GM12878 (cell line): ENCODE results near the gene GNG12. TPM values are rescaled to one million over a fixed set of nuclear protein-coding genes. Genes with fewer than 3 reads are reported as not detected.

Experiments
- ATAC-seq: fragments of 200-7000 bp; cut with Tn5 transposase; 3 replicates; pipeline ENCODE4 v1.9.1; 2020; ENCODE audit warnings: mild to moderate bottlenecking, moderate library complexity
- BruUV-seq: library from RNA; stranded (reverse); fragments of 400-500 nt; replicated peaks from 2 replicates; lab custom pipeline; 2021; lab: Mats Ljungman, UMichigan
- CTCF ChIA-PET: fragments of 300-600 bp; sonication (Branson Sonifier 250); formaldehyde crosslinking; extraction: SDS; loops from one replicate; lab custom pipeline; 2021; ENCODE audit warnings: inconsistent platforms; lab: Yijun Ruan, JAX
- POLR2A ChIA-PET: fragments of 350-600 bp; formaldehyde crosslinking; extraction: SDS; loops from one replicate; lab custom pipeline; 2021; ENCODE audit warnings: inconsistent platforms; lab: Charles Lee
- RAD21 ChIA-PET: fragments of 300-600 bp; sonication (Branson Sonifier 250); formaldehyde crosslinking; loops from one replicate; lab custom pipeline; 2023; ENCODE audit warnings: antibody characterized with exemption; ENCODE audit not compliant: unreplicated experiment; lab: Charles Lee
- SMC1A ChIA-PET: fragments of 300-600 bp; sonication (Branson Sonifier 250); formaldehyde crosslinking; loops from one replicate; lab custom pipeline; 2023; ENCODE audit not compliant: unreplicated experiment, uncharacterized antibody; lab: Charles Lee
- DNase-seq: peaks from one replicate; pipeline ENCODE4 v3.0.0-alpha.2; 2011; ENCODE audit warnings: low read depth, low spot score
- FAIRE-seq: peaks from 3 replicates; lab custom pipeline; 2011; peaks lifted over from hg19 to GRCh38; lab: Jason Lieb, UNC
- H2AFZ ChIP-seq: 2 replicates; pipeline ENCODE4 v1.6.0; 2011; ENCODE audit warnings: low read depth, low read length, control low read depth; ENCODE audit not compliant: control insufficient read depth
- H3K27ac ChIP-seq: 2 replicates; pipeline ENCODE4 v1.5.1; 2011; ENCODE audit warnings: control low read depth; ENCODE audit not compliant: control insufficient read depth, insufficient read depth
- H3K27me3 ChIP-seq, 2 experiments: replicated peaks in 1 of 2; 2 replicates each; pipeline versions ENCODE4 v1.6.0 to v1.6.1; 2011; ENCODE audit warnings: low read length in 1 of 2; ENCODE audit not compliant: control insufficient read depth in 2 of 2, insufficient read depth in 2 of 2
- H3K36me3 ChIP-seq, 2 experiments: 2 replicates each; pipeline ENCODE4 v1.5.1; 2011; ENCODE audit warnings: low read length in 1 of 2; ENCODE audit not compliant: control insufficient read depth in 2 of 2, insufficient read depth in 2 of 2
- H3K4me1 ChIP-seq: 2 replicates; pipeline ENCODE4 v1.6.1; 2011; ENCODE audit warnings: mild to moderate bottlenecking, low read length, moderate library complexity, mixed read lengths; ENCODE audit not compliant: control insufficient read depth, insufficient read depth
- H3K4me2 ChIP-seq: 2 replicates; pipeline ENCODE4 v1.6.0; 2011; ENCODE audit warnings: control low read depth; ENCODE audit not compliant: control insufficient read depth, insufficient read depth
- H3K4me3 ChIP-seq: fragments of 200-600 bp; sonication (generic); 2 replicates; pipeline ENCODE4 v1.5.1; 2016
- H3K79me2 ChIP-seq: 2 replicates; pipeline ENCODE4 v1.6.0; 2011; ENCODE audit warnings: low read length; ENCODE audit not compliant: control insufficient read depth, insufficient read depth
- H3K9ac ChIP-seq: 2 replicates; pipeline ENCODE4 v1.8.0; 2011; ENCODE audit warnings: low read length, control low read depth, mixed read lengths; ENCODE audit not compliant: control insufficient read depth, insufficient read depth
- H3K9me3 ChIP-seq: replicated peaks from 3 replicates; pipeline ENCODE4 v1.5.1; 2011; ENCODE audit warnings: mild to moderate bottlenecking, low read length; ENCODE audit not compliant: control insufficient read depth, insufficient read depth
- H4K20me1 ChIP-seq: 2 replicates; pipeline ENCODE4 v1.6.0; 2011; ENCODE audit not compliant: control insufficient read depth, insufficient read depth
- BHLHE40 ChIP-seq, 2 experiments: fragments of 450-650 bp in 1 of 2; IDR thresholded peaks; 2 replicates each; pipeline ENCODE4 v1.6.1; 2011 to 2017; ENCODE audit warnings: low read depth in 2 of 2, borderline replicate concordance in 1 of 2, improper control_type of control experiment in 1 of 2, low read length in 1 of 2, mild to moderate bottlenecking in 1 of 2
- EED ChIP-seq: sonication (generic); IDR thresholded peaks from 2 replicates; pipeline ENCODE4 v1.6.1; 2016; ENCODE audit warnings: antibody characterized with exemption, low read depth
- HDGF ChIP-seq: fragments of 450-650 bp; IDR thresholded peaks from 2 replicates; pipeline ENCODE4 v1.6.1; 2016; ENCODE audit warnings: antibody characterized with exemption
- NFYA ChIP-seq: IDR thresholded peaks from 2 replicates; pipeline ENCODE4 v1.6.1; 2011; ENCODE audit warnings: low read depth, mild to moderate bottlenecking, low read length, improper control_type of control experiment, borderline replicate concordance
- POLR2A ChIP-seq: IDR thresholded peaks from 2 replicates; pipeline ENCODE4 v1.6.1; 2011; ENCODE audit warnings: low read depth, mild to moderate bottlenecking, low read length
- TCF12 ChIP-seq: IDR thresholded peaks from 2 replicates; pipeline ENCODE4 v1.6.1; 2011; ENCODE audit warnings: low read depth, mild to moderate bottlenecking, low read length
- WGBS: methylation state at CpG from one replicate; pipeline ENCODE4 v1.1.6; 2016; ENCODE audit warnings: low lambda C conversion rate; ENCODE audit not compliant: insufficient replicate concordance, insufficient coverage; ENCODE audit errors: missing lambda C conversion rate; 5-methylcytosine and 5-hydroxymethylcytosine counted together
- in situ Hi-C: fragments of 300-500 bp; cut with MboI; formaldehyde crosslinking; loops from 9 replicates; pipeline ENCODE4 v1.14.3; 2018; ENCODE audit warnings: mixed read lengths
- intact Hi-C: fragments of 100-400 bp; cut with micrococcal nuclease; formaldehyde crosslinking; loops from one replicate; pipeline ENCODE4 v1.14.2; 2022; ENCODE audit not compliant: unreplicated experiment
- polyA plus RNA-seq, 11 experiments: library from polyadenylated mRNA; depleted of rRNA in 4 of 11; unstranded in 6 of 11; stranded (reverse) in 5 of 11; fragments of >200 nt; fragmentation: Nextera tagmentation in 4 of 11; fragmentation: Illumina TruSeq in 1 of 11; extraction: Ambion mirVana in 4 of 11; extraction: Trizol in 1 of 11; gene quantifications; 1 replicate in 1 of 11; 2 replicates in 10 of 11; pipeline versions ENCODE4 v1.2.1 to v1.2.3, GENCODE V29; 2011 to 2016; ENCODE audit warnings: inconsistent platforms in 2 of 11, missing spikeins in 2 of 11, low read depth in 1 of 11
- total RNA-seq, 4 experiments: library from RNA; depleted of rRNA in 3 of 4; stranded (reverse); fragments of >200 nt in 3 of 4; fragmentation: Illumina TruSeq in 1 of 4; extraction: Trizol in 1 of 4; gene quantifications; 2 replicates each; pipeline versions ENCODE4 v1.2.1 to v1.2.3, GENCODE V29; 2013 to 2021
- TF ChIP-seq, protein P1 (sequence below): IDR thresholded peaks from 2 replicates; pipeline ENCODE4 v1.6.1; 2012; ENCODE audit warnings: low read length, inconsistent platforms
- TF ChIP-seq, protein P2 (sequence below): IDR thresholded peaks from 2 replicates; pipeline ENCODE4 v1.6.1; 2011; ENCODE audit warnings: low read depth, mild to moderate bottlenecking, low read length, moderate library complexity, borderline replicate concordance; ENCODE audit errors: extremely low read depth
- TF ChIP-seq, protein P3 (sequence below): IDR thresholded peaks from 2 replicates; pipeline ENCODE4 v1.6.1; 2012; ENCODE audit warnings: improper control_type of control experiment, low read depth, low read length; ENCODE audit not compliant: insufficient replicate concordance

Gene GNG12
- total and polyA plus RNA-seq, 10 of the 15 experiments (the other 5 are each of a cell fraction or from before 2014, with no cell fraction given) = 0.22 to 32.8 (median 0.35) TPM

DNA sequence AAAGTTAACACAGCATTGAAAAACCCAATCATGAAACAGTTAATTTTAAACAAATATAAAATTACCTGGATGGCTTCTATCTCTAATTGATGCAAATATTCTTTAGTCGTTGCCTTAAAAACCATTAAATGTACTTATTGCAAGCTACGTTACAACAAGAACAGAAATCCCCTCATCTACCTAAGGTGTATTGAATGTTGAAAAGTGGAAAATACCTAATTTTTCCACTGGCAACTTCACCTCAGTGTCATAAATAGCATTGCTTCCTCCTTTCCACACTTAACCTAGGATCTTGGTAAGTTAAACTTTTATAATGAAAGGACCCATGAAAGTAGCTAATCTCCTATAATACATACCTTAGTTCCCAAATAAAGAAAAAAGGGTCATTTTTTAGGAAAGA is 142.9 kb downstream of the GNG12 start:
- ATAC-seq (no peak), DNase-seq (no peak), FAIRE-seq (no peak)
- ChIA-PET RAD21 (interaction anchor here (0.6 to 11.0 kb wide), 5 partner anchors 23 to 256 kb away, joined by 3 to 225 read pairs (median 3); no protein-coding TSS in a partner anchor), POLR2A (interaction anchor here (0.6 to 2.2 kb wide), 4 partner anchors 15 to 357 kb away, joined by 3 to 6 read pairs (median 5); no protein-coding TSS in a partner anchor), SMC1A (interaction anchor here (0.9 to 11.4 kb wide), 12 partner anchors 9 to 173 kb away, joined by 3 to 197 read pairs (median 4); no protein-coding TSS in a partner anchor), CTCF (interaction anchor here (0.6 to 8.6 kb wide), 6 partner anchors 15 to 674 kb away, joined by 3 to 107 read pairs (median 6); no protein-coding TSS in a partner anchor)
- no peak overlapping the region for H3K9ac ChIP-seq
- 57% methylated on average over 2 of the region's 2 CpGs for WGBS
- in situ Hi-C loops = no loop called here
- H3K4me1 ChIP-seq = peaks cover 4% of the 10 kb centered on the region; the same call in 1 of the 2 replicates
- BruUV-seq = no TSS peak
- H4K20me1 ChIP-seq = no peaks in the 10 kb centered on the region
- H3K4me2 ChIP-seq = no peak overlapping the region
- no peaks in the 10 kb centered on the region; the same call in 2 of the 3 replicates for H3K9me3 ChIP-seq
- H2AFZ ChIP-seq = no peak overlapping the region
- intact Hi-C loops = no loop called here
- no peak overlapping the region for H3K4me3 ChIP-seq
- 0 out of 4 replicates have a peak, but pooled peaks cover 0 to 3% of the 10 kb centered on the region in 2 experiments for H3K36me3 ChIP-seq
- H3K79me2 ChIP-seq = peaks cover 23% of the 10 kb centered on the region
- H3K27ac ChIP-seq = no peak overlapping the region
- no peak for TF ChIP-seq BHLHE40 (IDR thresholded peaks at IDR 0.05; ENCODE audit: borderline replicate concordance in 1 of 2, low read depth in 2 of 2, low read length in 1 of 2)
- no peak for TF ChIP-seq EED
- TF ChIP-seq, protein P1, sequence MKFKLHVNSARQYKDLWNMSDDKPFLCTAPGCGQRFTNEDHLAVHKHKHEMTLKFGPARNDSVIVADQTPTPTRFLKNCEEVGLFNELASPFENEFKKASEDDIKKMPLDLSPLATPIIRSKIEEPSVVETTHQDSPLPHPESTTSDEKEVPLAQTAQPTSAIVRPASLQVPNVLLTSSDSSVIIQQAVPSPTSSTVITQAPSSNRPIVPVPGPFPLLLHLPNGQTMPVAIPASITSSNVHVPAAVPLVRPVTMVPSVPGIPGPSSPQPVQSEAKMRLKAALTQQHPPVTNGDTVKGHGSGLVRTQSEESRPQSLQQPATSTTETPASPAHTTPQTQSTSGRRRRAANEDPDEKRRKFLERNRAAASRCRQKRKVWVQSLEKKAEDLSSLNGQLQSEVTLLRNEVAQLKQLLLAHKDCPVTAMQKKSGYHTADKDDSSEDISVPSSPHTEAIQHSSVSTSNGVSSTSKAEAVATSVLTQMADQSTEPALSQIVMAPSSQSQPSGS = no peak
- TF ChIP-seq, protein P2, sequence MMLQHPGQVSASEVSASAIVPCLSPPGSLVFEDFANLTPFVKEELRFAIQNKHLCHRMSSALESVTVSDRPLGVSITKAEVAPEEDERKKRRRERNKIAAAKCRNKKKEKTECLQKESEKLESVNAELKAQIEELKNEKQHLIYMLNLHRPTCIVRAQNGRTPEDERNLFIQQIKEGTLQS = no peak
- TF ChIP-seq POLR2A = no peak
- TF ChIP-seq, protein P3, sequence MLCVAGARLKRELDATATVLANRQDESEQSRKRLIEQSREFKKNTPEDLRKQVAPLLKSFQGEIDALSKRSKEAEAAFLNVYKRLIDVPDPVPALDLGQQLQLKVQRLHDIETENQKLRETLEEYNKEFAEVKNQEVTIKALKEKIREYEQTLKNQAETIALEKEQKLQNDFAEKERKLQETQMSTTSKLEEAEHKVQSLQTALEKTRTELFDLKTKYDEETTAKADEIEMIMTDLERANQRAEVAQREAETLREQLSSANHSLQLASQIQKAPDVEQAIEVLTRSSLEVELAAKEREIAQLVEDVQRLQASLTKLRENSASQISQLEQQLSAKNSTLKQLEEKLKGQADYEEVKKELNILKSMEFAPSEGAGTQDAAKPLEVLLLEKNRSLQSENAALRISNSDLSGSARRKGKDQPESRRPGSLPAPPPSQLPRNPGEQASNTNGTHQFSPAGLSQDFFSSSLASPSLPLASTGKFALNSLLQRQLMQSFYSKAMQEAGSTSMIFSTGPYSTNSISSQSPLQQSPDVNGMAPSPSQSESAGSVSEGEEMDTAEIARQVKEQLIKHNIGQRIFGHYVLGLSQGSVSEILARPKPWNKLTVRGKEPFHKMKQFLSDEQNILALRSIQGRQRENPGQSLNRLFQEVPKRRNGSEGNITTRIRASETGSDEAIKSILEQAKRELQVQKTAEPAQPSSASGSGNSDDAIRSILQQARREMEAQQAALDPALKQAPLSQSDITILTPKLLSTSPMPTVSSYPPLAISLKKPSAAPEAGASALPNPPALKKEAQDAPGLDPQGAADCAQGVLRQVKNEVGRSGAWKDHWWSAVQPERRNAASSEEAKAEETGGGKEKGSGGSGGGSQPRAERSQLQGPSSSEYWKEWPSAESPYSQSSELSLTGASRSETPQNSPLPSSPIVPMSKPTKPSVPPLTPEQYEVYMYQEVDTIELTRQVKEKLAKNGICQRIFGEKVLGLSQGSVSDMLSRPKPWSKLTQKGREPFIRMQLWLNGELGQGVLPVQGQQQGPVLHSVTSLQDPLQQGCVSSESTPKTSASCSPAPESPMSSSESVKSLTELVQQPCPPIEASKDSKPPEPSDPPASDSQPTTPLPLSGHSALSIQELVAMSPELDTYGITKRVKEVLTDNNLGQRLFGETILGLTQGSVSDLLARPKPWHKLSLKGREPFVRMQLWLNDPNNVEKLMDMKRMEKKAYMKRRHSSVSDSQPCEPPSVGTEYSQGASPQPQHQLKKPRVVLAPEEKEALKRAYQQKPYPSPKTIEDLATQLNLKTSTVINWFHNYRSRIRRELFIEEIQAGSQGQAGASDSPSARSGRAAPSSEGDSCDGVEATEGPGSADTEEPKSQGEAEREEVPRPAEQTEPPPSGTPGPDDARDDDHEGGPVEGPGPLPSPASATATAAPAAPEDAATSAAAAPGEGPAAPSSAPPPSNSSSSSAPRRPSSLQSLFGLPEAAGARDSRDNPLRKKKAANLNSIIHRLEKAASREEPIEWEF = no peak
- TF ChIP-seq TCF12 = no peak
- TF ChIP-seq NFYA = no peak
- TF ChIP-seq HDGF = no peak
- H3K27me3 ChIP-seq = no peaks in the 10 kb centered on the region
